NB4 (cell line): ENCODE results near the gene NADSYN1.

ENCODE experiments used
- CTCF ChIP-seq: IDR thresholded peaks from one replicate; pipeline ENCODE4 v1.5.1; 2012; ENCODE audit warnings: low read depth, low read length
- POLR2A ChIP-seq: IDR thresholded peaks from 2 replicates; pipeline ENCODE4 v1.6.1; 2011; ENCODE audit warnings: mild to moderate bottlenecking; ENCODE audit not compliant: insufficient read length; ENCODE audit errors: extremely low read depth

GRCh38 chr11:71441251-71441650 lies 11.8 kb upstream of the NADSYN1 start:
- TF ChIP-seq CTCF (no peak), POLR2A (no peak)
